OCI-LY1 (cell line): ENCODE data around the gene HPX.

ENCODE experiments used
- H2AFZ ChIP-seq: fragments of 200-600 bp; sonication (generic), shearing (Covaris generic); 2 replicates; pipeline ENCODE4 v1.6.0; 2014; ENCODE audit warnings: antibody characterized with exemption, mild to moderate bottlenecking, low read length
- H3F3A ChIP-seq: fragments of 200-600 bp; sonication (generic), shearing (Covaris generic); 2 replicates; pipeline ENCODE4 v1.6.0; 2014; ENCODE audit warnings: mild to moderate bottlenecking, antibody characterized with exemption, low read length, moderate library complexity; ENCODE audit not compliant: insufficient read depth
- H3K27ac ChIP-seq: fragments of 200-600 bp; sonication (generic); 2 replicates; pipeline ENCODE4 v1.5.1; 2014; ENCODE audit warnings: low read length, mixed run types, mild to moderate bottlenecking, low read depth; ENCODE audit not compliant: poor library complexity, severe bottlenecking
- H3K27me3 ChIP-seq: fragments of 200-600 bp; sonication (generic); 2 replicates; pipeline ENCODE4 v1.6.0; 2014; ENCODE audit warnings: antibody characterized with exemption, mild to moderate bottlenecking, low read length, moderate library complexity; ENCODE audit not compliant: insufficient read depth
- H3K36me3 ChIP-seq: fragments of 200-600 bp; sonication (generic); 2 replicates; pipeline ENCODE4 v1.6.1; 2014; ENCODE audit warnings: mild to moderate bottlenecking, antibody characterized with exemption, low read length, moderate library complexity, mixed read lengths; ENCODE audit not compliant: insufficient read depth
- H3K4me1 ChIP-seq: fragments of 200-600 bp; sonication (generic); 2 replicates; pipeline ENCODE4 v1.5.1; 2014; ENCODE audit warnings: mild to moderate bottlenecking, low read length, moderate library complexity; ENCODE audit not compliant: insufficient read depth, severe bottlenecking
- H3K4me2 ChIP-seq: fragments of 200-600 bp; sonication (generic), shearing (Covaris generic); 2 replicates; pipeline ENCODE4 v1.6.1; 2014; ENCODE audit warnings: low read length
- H3K4me3 ChIP-seq: fragments of 200-600 bp; sonication (generic); 2 replicates; pipeline ENCODE4 v1.5.1; 2014; ENCODE audit warnings: low read length, low read depth, mild to moderate bottlenecking, mixed read lengths; ENCODE audit not compliant: poor library complexity, severe bottlenecking
- H3K79me2 ChIP-seq: fragments of 200-600 bp; shearing (Covaris generic); 2 replicates; pipeline ENCODE4 v1.6.1; 2016; ENCODE audit warnings: mixed run types, low read length, mixed read lengths; ENCODE audit not compliant: insufficient read depth
- H3K9ac ChIP-seq: fragments of 200-600 bp; sonication (generic), shearing (Covaris generic); 2 replicates; pipeline ENCODE4 v1.6.1; 2014; ENCODE audit warnings: mild to moderate bottlenecking, low read length, mixed read lengths
- H3K9me2 ChIP-seq: fragments of 200-600 bp; sonication (generic), shearing (Covaris generic); 2 replicates; pipeline ENCODE4 v1.6.1; 2014; ENCODE audit warnings: low read depth, mild to moderate bottlenecking, low read length, mixed read lengths
- H3K9me3 ChIP-seq: fragments of 200-600 bp; shearing (Covaris generic); 2 replicates; pipeline ENCODE4 v1.6.1; 2014; ENCODE audit warnings: low read length, mixed read lengths
- H4K20me1 ChIP-seq: fragments of 200-600 bp; sonication (generic), shearing (Covaris generic); 2 replicates; pipeline ENCODE4 v1.6.0; 2016; ENCODE audit warnings: mild to moderate bottlenecking, low read length; ENCODE audit not compliant: insufficient read depth
- CTCF ChIP-seq: fragments of 200-600 bp; sonication (generic), shearing (Covaris generic); IDR thresholded peaks from 2 replicates; pipeline ENCODE4 v1.5.1; 2017; ENCODE audit warnings: mild to moderate bottlenecking, antibody characterized with exemption, low read length, moderate library complexity, mixed read lengths
- EZH2 ChIP-seq: fragments of 200-600 bp; sonication (generic), shearing (Covaris generic); IDR thresholded peaks from 2 replicates; pipeline ENCODE4 v1.8.0; 2017; ENCODE audit warnings: borderline replicate concordance, mixed run types, mild to moderate bottlenecking, antibody characterized with exemption, low read length, moderate library complexity, mixed read lengths

Gene HPX

GRCh38 chr11:6413791-6414201 is 27.0 kb downstream of the HPX start:
- TF ChIP-seq EZH2, result no peak
- no peak for TF ChIP-seq CTCF
- H3K27ac ChIP-seq, result no peak overlapping the region
- peaks cover 6% of the 10 kb centered on the region for H3K4me1 ChIP-seq
- no peaks in the 10 kb centered on the region for H3F3A ChIP-seq
- H3K27me3 ChIP-seq, result no peaks in the 10 kb centered on the region
- no peaks in the 10 kb centered on the region for H3K36me3 ChIP-seq
- H3K79me2 ChIP-seq, result no peaks in the 10 kb centered on the region
- H4K20me1 ChIP-seq, result no peaks in the 10 kb centered on the region
- H3K4me2 ChIP-seq, result no peak overlapping the region
- no peaks in the 10 kb centered on the region for H3K9me3 ChIP-seq
- H2AFZ ChIP-seq, result no peak overlapping the region
- H3K9ac ChIP-seq, result no peak overlapping the region
- H3K4me3 ChIP-seq, result no peak overlapping the region
- H3K9me2 ChIP-seq, result no peaks in the 10 kb centered on the region

- no peaks in the 10 kb centered on the region for H3K9me3 ChIP-seq
- no peaks in the 10 kb centered on the region for H3K79me2 ChIP-seq
- H3K9ac ChIP-seq, result no peak overlapping the region
- H3K27ac ChIP-seq, result no peak overlapping the region
- H3K4me3 ChIP-seq, result no peak overlapping the region
- TF ChIP-seq CTCF (no peak), EZH2 (no peak)
- H3K9me2 ChIP-seq, result no peaks in the 10 kb centered on the region
- no peak overlapping the region for H2AFZ ChIP-seq
- no peak overlapping the region for H3K4me2 ChIP-seq
- H3K36me3 ChIP-seq, result no peaks in the 10 kb centered on the region
- H3K27me3 ChIP-seq, result no peaks in the 10 kb centered on the region
- H3K4me1 ChIP-seq, result no peaks in the 10 kb centered on the region
- no peaks in the 10 kb centered on the region for H4K20me1 ChIP-seq
- H3F3A ChIP-seq, result no peaks in the 10 kb centered on the region
These were observed 29.2 kb downstream of the HPX start for GRCh38 chr11:6411594-6412031.

GRCh38 chr11:6410695-6411430 is 29.9 kb downstream of the HPX start:
- Histone ChIP-seq H3K36me3 (no peaks in the 10 kb centered on the region), H3K9me2 (no peaks in the 10 kb centered on the region), H3F3A (no peaks in the 10 kb centered on the region), H3K27me3 (no peaks in the 10 kb centered on the region), H4K20me1 (no peaks in the 10 kb centered on the region), H3K9ac (no peak overlapping the region), H2AFZ (no peak overlapping the region), H3K4me3 (no peak overlapping the region), H3K79me2 (no peaks in the 10 kb centered on the region), H3K4me1 (no peaks in the 10 kb centered on the region), H3K9me3 (no peaks in the 10 kb centered on the region), H3K27ac (no peak overlapping the region), H3K4me2 (no peak overlapping the region)
- TF ChIP-seq EZH2, result no peak
- TF ChIP-seq CTCF, result no peak
